Esophagus squamous epithelium (tissue), 5 donors: ENCODE results near the gene SBSN. TPM values are rescaled to one million over a fixed set of nuclear protein-coding genes. Genes with fewer than 3 reads are reported as not detected.

Experiments
- DNase-seq: peaks from one replicate; lab custom pipeline; 2025; lab: John Stamatoyannopoulos, UW
- H3K27ac ChIP-seq, 4 donors: fragments of 200-600 bp; sonication (generic); one replicate each; pipeline ENCODE4 v1.5.1; 2016 to 2019; ENCODE audit warnings: mild to moderate bottlenecking in 1 of 4
- H3K27me3 ChIP-seq, 4 donors: fragments of 200-600 bp; sonication (generic); 1 replicate in 3 of 4; 2 replicates in 1 of 4; pipeline versions ENCODE4 v1.5.1 to v1.6.0; 2017 to 2021; ENCODE audit warnings: antibody characterized with exemption in 1 of 4
- H3K36me3 ChIP-seq, 3 donors: fragments of 200-600 bp; sonication (generic); one replicate each; pipeline ENCODE4 v1.5.1; 2016 to 2019
- H3K4me1 ChIP-seq, 3 donors: fragments of 200-600 bp; sonication (generic); one replicate each; pipeline ENCODE4 v1.5.1; 2017 to 2019
- H3K4me3 ChIP-seq, 4 donors: fragments of 200-600 bp; sonication (generic); 1 replicate in 3 of 4; 2 replicates in 1 of 4; pipeline ENCODE4 v1.5.1; 2016 to 2019; ENCODE audit warnings: mild to moderate bottlenecking in 2 of 4, moderate library complexity in 1 of 4
- H3K9me3 ChIP-seq, 3 donors: fragments of 200-600 bp; sonication (generic); one replicate each; pipeline ENCODE4 v1.5.1; 2016 to 2019
- CTCF ChIP-seq, 6 experiments: fragments of 450-650 bp in 4 of 6; fragments of 200-600 bp in 2 of 6; sonication (generic) in 2 of 6; IDR thresholded peaks; one replicate each; pipeline ENCODE4 v1.5.1; 2016 to 2019; ENCODE audit warnings: antibody characterized with exemption in 6 of 6, mild to moderate bottlenecking in 4 of 6, moderate library complexity in 4 of 6
- POLR2A ChIP-seq, 4 donors: fragments of 450-650 bp; IDR thresholded peaks; one replicate each; pipeline ENCODE4 v1.6.1; 2017; ENCODE audit warnings: antibody characterized with exemption in 4 of 4, mild to moderate bottlenecking in 4 of 4, moderate library complexity in 3 of 4
- WGBS, 2 donors: methylation state at CpG; one replicate each; pipeline ENCODE4 v1.1.5; 2018; 5-methylcytosine and 5-hydroxymethylcytosine counted together
- intact Hi-C: fragments of 100-400 bp; cut with DNase I; formaldehyde crosslinking; loops from one replicate; pipeline ENCODE4 v1.15.0; 2022
- total RNA-seq, 4 donors: library from RNA; depleted of rRNA; stranded (reverse); fragments of >200 nt; gene quantifications; one replicate each; pipeline ENCODE4 v1.1.0, GENCODE V29; 2016
- donor health status: DM: yes; HTN: yes; CAD: no.

Gene SBSN, protein sequence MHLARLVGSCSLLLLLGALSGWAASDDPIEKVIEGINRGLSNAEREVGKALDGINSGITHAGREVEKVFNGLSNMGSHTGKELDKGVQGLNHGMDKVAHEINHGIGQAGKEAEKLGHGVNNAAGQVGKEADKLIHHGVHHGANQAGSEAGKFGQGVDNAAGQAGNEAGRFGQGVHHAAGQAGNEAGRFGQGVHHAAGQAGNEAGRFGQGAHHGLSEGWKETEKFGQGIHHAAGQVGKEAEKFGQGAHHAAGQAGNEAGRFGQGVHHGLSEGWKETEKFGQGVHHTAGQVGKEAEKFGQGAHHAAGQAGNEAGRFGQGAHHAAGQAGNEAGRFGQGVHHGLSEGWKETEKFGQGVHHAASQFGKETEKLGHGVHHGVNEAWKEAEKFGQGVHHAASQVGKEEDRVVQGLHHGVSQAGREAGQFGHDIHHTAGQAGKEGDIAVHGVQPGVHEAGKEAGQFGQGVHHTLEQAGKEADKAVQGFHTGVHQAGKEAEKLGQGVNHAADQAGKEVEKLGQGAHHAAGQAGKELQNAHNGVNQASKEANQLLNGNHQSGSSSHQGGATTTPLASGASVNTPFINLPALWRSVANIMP
- 1,000 to 10,000 TPM in 1 of 4 donors, 100 to 1,000 TPM in 2, 10 to 100 TPM in 1; 58.2 to 1,096 (median 541) TPM for total RNA-seq

GRCh38 chr19:35528218-35529038 lies at the start of gene SBSN:
Gene SBSN (minus strand): TSS chr19:35528311. CDS start chr19:35528281, 30 bp downstream.
- Histone ChIP-seq H3K9me3 (no peaks in the 10 kb centered on the region), H3K27ac (peak within 1 kb of the TSS in 3 of 4 donors; percentile 58 to 75 (median 64)), H3K36me3 (no peaks in the 10 kb centered on the region), H3K4me1 (peaks cover 3 to 53% (median 5%) of the 10 kb centered on the region in 3 donors), H3K4me3 (peak within 1 kb of the TSS in 2 of 4 donors; percentile 26 to 27), H3K27me3 (peaks cover 0 to 100% (median 0%) of the 10 kb centered on the region in 4 donors)
- no peak for TF ChIP-seq CTCF (IDR thresholded peaks at IDR 0.05)
- TF ChIP-seq POLR2A (IDR thresholded peaks at IDR 0.05), result no peak
- intact Hi-C loops, result no loop called here
- whole genome bisulfite sequencing, 2 donors, result 67 to 74% methylated on average over 10 to 11 of the region's 11 CpGs
- DNase-seq, result no peak

GRCh38 chr19:35571406-35571965 lies 43.4 kb upstream of the SBSN start:
- DNase-seq, result no peak
- Histone ChIP-seq H3K4me3 (no peak overlapping the region), H3K9me3 (peaks cover 0 to 13% (median 10%) of the 10 kb centered on the region in 3 donors), H3K27me3 (peaks cover 0 to 29% (median 0%) of the 10 kb centered on the region in 4 donors), H3K4me1 (peaks cover 0 to 4% (median 0%) of the 10 kb centered on the region in 3 donors), H3K36me3 (no peaks in the 10 kb centered on the region), H3K27ac (peak overlapping the region in 1 of 4 donors; percentile 29)
- WGBS, 2 donors, result 21 to 56% methylated on average over 1 of the region's 1 CpG
- TF ChIP-seq CTCF (IDR thresholded peaks at IDR 0.05) (no peak), POLR2A (IDR thresholded peaks at IDR 0.05) (no peak)
- intact Hi-C loops, result no loop called here

DNA sequence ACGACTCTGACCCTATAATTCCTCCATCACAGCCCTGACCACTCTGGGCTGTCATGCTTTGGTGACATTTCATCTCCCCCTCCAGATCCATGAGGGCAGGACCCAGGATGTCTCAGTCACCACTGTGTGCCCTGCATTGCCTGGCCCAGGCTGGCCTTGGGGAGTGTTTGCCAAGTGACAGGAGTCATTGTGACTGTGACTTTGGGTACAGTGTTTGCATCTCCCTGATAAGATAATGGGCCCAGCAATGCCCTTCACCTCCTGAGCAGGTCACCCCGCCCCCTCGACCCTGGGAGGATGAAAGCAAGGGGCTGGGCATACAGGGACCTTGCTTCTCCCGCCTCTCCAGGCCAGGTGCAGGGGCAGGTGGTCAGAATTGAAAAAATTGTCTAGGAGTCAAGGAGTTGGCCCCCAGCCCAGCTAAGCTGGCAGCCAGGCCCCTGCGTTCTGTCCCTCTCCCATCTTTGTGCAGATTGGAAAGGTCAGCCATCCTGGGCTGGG lies 41.2 kb upstream of the SBSN start:
- H3K4me3 ChIP-seq, result no peak overlapping the region
- H3K27me3 ChIP-seq, result peaks cover 0 to 40% (median 0%) of the 10 kb centered on the region in 4 donors
- 48 to 75% methylated on average over 1 to 2 of the region's 5 CpGs for WGBS, 2 donors
- intact Hi-C loops, result no loop called here
- H3K27ac ChIP-seq, result no peak overlapping the region
- no peak for DNase-seq
- H3K36me3 ChIP-seq, result no peaks in the 10 kb centered on the region
- H3K9me3 ChIP-seq, result no peaks in the 10 kb centered on the region
- no peak for TF ChIP-seq POLR2A (IDR thresholded peaks at IDR 0.05)
- TF ChIP-seq CTCF (IDR thresholded peaks at IDR 0.05), result no peak
- peaks cover 0 to 4% (median 0%) of the 10 kb centered on the region in 3 donors for H3K4me1 ChIP-seq

DNA sequence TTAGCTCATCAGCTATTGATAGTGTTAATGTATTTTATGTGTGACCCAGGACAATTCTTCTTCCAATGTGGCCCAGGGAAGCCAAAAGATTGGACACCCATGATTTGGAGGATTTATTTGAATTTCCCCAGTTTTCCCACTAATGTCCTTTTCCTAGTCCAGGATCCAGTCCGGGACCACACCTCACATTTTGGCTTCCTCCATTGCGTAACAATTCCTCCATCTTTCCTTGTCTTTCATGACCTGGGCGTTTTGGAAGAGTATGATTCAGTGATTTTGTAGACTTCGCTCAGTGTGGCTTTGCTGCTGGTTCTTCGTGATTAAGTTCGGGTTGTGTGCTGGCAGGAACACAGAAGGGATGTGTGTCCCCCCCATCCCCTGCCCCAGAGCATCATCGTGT lies 38.6 kb upstream of the SBSN start:
- DNase-seq, result no peak
- Histone ChIP-seq H3K27me3 (peaks cover 0 to 63% (median 0%) of the 10 kb centered on the region in 4 donors), H3K27ac (no peak overlapping the region), H3K9me3 (no peaks in the 10 kb centered on the region), H3K4me1 (peaks cover 0 to 4% (median 0%) of the 10 kb centered on the region in 3 donors), H3K36me3 (no peaks in the 10 kb centered on the region), H3K4me3 (no peak overlapping the region)
- TF ChIP-seq POLR2A (IDR thresholded peaks at IDR 0.05), result no peak
- no peak for TF ChIP-seq CTCF (IDR thresholded peaks at IDR 0.05)
- intact Hi-C loops, result no loop called here
- 69 to 73% methylated on average over 4 to 7 of the region's 7 CpGs for WGBS, 2 donors
